A549 (cell line): ENCODE measurements around the gene RGS1.

Source experiments
- CHD2 ChIP-seq: fragments of 150-350 bp; IDR thresholded peaks from 2 replicates; pipeline ENCODE4 v1.6.1; 2014; ENCODE audit warnings: low read length; ENCODE audit not compliant: partially characterized antibody
- CTCF ChIP-seq: fragments of >200 bp; sonication (Bioruptor Twin); formaldehyde crosslinking; IDR thresholded peaks from 3 replicates; pipeline ENCODE4 v1.5.1; 2016

- no peak for TF ChIP-seq CTCF
- no peak for TF ChIP-seq CHD2
These were observed 45.8 kb upstream of the RGS1 start for GRCh38 chr1:192529811-192530210.
